Eye (tissue), 1 donor: ENCODE results near the gene DNAH2.
"Not testable (repeated sequence)": the region's sequence is repeated elsewhere in the genome, so short reads cannot be mapped to it uniquely, and the experiment has no call there.

Experiments
- DNase-seq: peaks from one replicate; pipeline ENCODE4 v3.0.0-alpha.2; 2015

Gene DNAH2

GRCh38 chr17:7780736-7781135 is 63.2 kb downstream of the DNAH2 start:
- DNase-seq: no peak

GRCh38 chr17:7781429-7781828 is 63.9 kb downstream of the DNAH2 start:
- no peak for DNase-seq

- no peak for DNase-seq
Observed at GRCh38 chr17:7782240-7782639, 64.7 kb downstream of the DNAH2 start.

DNA sequence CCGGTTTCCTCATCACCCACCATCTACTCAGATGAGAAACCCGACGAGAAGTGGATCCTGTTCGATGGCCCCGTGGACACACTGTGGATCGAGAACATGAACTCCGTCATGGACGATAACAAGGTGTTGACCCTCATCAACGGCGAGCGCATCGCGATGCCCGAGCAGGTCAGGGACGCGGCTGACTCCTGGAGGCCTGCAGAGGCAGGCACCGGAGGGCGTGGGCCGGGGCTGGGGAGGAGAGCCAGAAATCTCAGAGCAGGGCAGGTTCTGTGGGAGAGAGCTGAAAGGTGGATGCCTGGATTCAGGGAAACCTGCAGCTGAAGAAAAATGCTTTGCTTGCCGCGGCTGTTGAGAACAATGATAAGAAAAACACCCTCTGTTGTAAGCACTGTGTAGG is 69.3 kb downstream of the DNAH2 start:
- DNase-seq: no peak

- no peak for DNase-seq
Observed at GRCh38 chr17:7789131-7789530, 71.6 kb downstream of the DNAH2 start.

GRCh38 chr17:7790150-7790549 is 72.6 kb downstream of the DNAH2 start:
- DNase-seq: no peak

DNA sequence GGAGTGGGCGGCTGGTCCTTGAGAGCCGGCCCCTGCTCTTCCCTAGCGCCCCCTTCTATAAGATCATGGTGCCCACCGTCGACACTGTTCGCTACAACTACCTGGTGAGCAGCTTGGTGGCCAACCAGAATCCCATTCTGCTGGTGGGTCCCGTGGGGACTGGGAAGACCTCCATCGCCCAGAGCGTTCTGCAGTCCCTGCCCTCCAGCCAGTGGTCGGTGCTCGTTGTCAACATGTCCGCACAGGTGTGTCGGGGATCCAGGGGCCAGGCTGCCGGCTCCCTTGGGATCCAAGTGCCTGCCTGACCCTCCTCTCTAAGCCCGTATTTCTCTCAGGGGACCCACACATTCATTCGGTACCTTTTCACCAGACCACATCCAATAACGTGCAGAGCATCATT is 75.1 kb downstream of the DNAH2 start:
- no peak for DNase-seq

- DNase-seq: no peak
Observed at GRCh38 chr17:7794075-7794663, 76.6 kb downstream of the DNAH2 start.

DNA sequence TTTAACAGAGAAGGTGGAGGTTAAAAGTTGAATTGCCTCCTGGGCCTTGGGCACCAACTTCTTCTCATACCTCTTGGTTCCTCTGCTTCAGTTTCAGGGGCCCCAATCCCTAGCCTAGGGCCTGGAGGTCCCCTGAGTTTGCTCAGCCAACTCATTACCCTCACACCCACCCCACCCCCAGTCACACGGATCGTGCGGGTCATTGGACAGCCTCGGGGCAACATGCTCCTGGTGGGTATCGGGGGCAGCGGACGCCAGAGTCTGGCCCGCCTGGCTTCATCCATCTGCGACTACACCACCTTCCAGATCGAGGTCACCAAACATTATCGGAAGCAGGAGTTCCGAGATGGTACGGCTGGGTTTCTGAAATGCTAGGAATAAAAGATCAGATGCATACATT is 80.4 kb downstream of the DNAH2 start:
- no peak for DNase-seq

DNA sequence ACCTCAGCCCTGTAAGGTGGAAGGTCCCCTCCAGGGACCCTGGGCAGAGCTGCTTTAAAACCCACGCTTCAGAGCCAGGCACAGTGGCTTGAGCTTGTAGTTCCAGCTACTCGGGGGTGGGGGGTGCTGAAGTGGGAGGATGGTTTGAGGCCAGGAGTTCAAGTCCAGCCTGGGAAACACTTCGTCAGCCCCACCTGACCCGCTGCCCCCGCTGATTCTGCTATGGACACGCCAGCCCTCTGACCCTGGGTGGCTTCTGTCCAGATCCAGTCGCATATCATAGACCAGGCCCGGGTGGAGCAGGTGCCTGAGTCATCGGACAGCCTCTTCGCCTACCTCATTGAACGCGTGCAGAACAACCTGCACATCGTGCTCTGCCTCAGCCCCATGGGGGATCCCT is 81.3 kb downstream of the DNAH2 start:
- DNase-seq: no peak

DNA sequence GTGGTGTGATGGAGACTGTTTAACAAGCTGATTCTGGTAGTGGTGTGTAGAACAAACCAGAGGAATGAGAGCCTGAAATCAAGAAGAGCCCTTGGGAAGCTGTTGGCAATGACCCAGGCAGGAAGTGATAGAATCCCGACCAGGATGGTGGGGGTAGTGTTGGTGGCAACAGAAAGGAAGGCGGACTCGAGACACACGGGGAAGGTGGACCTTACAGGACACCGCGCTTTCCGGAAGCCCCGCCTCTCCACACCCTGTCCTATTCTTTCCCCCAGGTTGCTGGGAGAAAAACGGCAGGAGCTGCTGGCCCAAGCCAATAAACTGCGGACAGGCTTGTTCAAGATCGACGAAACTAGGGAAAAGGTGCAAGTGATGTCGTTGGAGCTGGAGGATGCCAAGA is 86.4 kb downstream of the DNAH2 start:
- no peak for DNase-seq

GRCh38 chr17:7806587-7806986 is 89.0 kb downstream of the DNAH2 start:
- no peak for DNase-seq

DNA sequence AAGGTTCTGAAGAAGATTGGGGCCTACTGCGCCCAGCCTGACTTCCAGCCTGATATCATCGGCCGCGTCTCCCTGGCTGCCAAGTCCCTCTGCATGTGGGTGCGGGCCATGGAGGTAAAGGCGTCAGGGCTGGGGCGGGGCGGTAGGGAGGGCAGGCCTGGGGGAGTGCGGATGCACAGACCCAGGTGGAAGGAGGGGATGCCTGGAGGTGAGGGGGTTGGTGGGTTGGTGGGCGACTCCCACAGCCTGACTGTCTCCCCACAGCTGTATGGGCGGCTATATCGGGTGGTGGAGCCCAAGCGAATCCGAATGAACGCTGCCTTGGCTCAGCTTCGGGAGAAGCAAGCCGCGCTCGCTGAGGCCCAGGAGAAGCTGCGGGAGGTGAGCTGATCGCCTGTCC is 89.7 kb downstream of the DNAH2 start:
- no peak for DNase-seq

DNA sequence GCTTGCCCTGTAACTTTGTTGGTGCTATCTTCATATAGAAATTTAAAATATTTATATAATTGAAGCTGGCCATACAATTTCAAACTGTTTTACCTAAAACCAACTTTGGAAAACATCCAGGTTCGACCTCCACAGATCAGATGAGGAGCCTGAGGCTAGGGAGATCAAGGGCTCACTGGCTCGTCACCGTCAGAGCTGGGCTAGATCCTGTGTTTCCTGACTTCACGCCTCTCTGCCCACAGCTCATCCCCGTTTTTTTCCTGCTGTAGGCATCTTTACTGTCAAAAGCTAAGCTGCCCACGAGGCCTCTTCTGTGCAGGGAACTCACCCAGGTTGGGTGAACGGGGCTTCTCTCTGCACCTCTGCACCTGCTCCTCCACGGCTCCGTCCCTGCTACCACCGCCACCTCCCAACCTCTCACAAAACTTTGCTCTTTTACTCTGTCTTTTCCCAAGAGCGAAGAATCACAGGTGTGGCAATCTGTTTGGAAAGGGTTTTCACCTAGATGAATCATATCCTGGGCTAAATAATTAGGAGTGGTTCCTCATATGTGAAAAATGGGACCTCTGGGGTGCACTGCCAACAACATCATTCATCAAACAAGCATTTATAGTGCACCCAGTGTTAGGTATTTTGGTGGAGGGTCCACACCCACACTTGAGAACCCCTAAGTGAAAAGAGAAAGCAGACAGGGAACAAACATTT is 91.7 kb downstream of the DNAH2 start:
- DNase-seq: no peak

- DNase-seq: not testable (repeated sequence)
Observed at GRCh38 chr17:7809791-7810343, 92.3 kb downstream of the DNAH2 start.

DNA sequence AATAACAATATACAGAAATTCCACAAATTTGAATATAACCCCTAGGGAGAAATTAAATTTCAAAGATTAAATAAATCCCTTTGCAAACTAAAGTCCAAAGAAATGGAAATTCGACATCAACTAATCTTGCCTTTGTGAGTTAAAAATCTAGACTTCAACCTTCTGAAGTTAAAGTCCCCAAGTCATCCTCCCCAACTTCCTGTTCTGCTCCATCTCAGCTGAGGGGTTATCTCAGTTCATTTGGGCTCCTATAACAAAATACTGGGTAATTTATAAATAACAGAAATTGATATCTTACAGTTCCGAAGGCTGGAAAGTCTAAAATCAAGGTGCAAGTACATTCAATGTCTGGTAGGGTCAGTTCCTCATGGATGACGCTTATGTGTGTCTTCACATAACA is 93.7 kb downstream of the DNAH2 start:
- DNase-seq: no peak

- no peak for DNase-seq
Observed at GRCh38 chr17:7814969-7815368, 97.4 kb downstream of the DNAH2 start.

DNA sequence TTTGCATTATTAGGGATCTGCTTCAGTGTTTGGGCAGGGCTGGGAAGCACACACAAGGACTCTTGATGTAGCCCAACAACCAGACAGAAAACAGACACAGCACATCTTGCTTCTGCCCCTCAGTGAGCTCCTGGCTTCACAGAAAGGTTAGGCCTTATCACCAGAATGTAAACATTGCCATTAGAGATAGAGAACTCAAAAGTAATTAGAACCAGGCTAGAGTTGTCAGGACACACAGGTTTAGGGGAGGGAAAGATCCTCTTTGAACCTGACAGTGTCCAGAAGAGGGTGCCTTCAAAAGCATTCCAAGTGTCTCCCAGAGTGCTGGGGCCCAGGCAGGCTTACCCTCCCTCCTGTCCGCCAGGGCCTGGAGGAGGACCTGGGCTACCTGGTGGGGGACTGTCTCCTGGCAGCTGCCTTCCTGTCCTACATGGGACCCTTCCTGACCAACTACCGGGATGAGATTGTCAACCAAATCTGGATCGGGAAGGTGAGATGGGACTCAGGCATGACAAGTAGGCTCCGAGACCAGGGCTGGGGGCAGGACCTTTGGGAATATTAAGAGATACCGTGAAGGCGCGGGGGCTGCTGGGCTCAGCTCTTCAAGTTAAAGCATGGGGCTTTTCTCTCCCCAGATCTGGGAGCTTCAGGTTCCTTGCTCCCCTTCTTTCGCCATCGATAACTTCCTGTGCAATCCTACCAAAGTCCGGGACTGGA is 99.5 kb downstream of the DNAH2 start:
- DNase-seq: no peak

DNA sequence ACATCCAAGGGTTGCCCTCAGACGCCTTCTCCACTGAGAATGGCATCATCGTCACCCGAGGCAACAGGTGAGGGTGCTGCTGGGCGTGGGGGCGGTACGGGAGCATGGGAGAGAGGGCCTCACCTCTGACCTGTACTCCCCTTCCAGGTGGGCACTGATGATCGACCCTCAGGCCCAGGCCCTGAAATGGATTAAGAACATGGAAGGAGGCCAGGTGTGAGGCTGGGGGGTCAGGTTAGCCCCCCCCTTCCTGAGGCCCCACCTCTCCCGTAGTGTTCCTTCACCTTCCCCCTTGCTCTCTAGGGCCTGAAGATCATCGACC is 100.1 kb downstream of the DNAH2 start:
- no peak for DNase-seq

DNA sequence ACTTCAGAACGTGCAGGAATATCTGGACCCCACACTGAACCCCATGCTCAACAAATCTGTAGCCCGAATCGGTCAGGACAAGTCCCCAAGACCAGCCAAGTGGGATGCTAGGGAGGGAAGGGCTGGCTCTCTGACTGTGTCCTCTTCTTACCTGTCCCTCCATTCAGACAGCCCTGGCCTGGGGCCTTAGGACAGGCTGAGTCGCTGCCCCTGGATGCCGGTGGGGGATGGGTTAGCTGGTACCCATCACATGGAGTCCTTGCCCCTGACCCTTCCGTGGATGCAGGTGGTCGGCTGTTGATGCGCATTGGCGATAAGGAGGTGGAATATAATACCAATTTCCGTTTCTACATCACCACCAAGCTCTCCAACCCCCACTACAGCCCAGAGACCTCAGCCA is 100.5 kb downstream of the DNAH2 start:
- DNase-seq: no peak

- no peak for DNase-seq
Observed at GRCh38 chr17:7818746-7819645, 101.5 kb downstream of the DNAH2 start.

GRCh38 chr17:7820231-7820630 is 102.7 kb downstream of the DNAH2 start:
- no peak for DNase-seq

DNA sequence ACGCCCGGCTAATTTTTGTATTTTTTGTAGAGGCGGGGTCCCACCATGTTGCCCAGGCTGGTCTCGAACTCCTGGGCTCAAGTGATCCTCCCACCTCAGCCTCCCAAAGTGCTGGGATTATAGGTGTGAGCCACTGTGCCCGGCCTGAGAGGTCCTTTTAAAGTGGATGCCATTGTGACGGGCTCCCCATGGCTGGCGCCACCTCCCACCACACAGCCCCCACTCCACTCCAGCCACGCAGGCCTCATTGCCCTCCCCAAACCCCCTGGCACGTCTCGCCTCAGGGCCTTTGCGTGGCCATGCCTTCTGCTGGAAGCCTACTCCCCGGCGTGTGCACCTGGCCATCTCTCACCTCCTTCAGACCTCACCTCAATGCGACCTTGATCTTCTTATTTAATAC is 104.6 kb downstream of the DNAH2 start:
- DNase-seq: no peak
